ENCODE results near the gene PPP1R27.

PPP1R27 gene

GRCh38 chr17:81819708-81820107 lies 15.1 kb downstream of the PPP1R27 start:
- DNase-seq, result no peak

GRCh38 chr17:81817758-81818147 lies 17.1 kb downstream of the PPP1R27 start:
- DNase-seq, result no peak

GRCh38 chr17:81815646-81815986 lies 19.2 kb downstream of the PPP1R27 start:
- DNase-seq, result no peak

- no peak for DNase-seq
These were observed 19.9 kb downstream of the PPP1R27 start for GRCh38 chr17:81814748-81815645.

GRCh38 chr17:81813861-81814683 lies 20.8 kb downstream of the PPP1R27 start:
- DNase-seq, result no peak

GRCh38 chr17:81813371-81813684 lies 21.5 kb downstream of the PPP1R27 start:
- no peak for DNase-seq

- DNase-seq, result no peak
These were observed 22.1 kb downstream of the PPP1R27 start for GRCh38 chr17:81812571-81813370.

GRCh38 chr17:81811705-81812570 lies 22.9 kb downstream of the PPP1R27 start:
- no peak for DNase-seq

GRCh38 chr17:81810892-81811704 lies 23.8 kb downstream of the PPP1R27 start:
- DNase-seq, result no peak

- DNase-seq, result no peak
These were observed 24.4 kb downstream of the PPP1R27 start for GRCh38 chr17:81810476-81810875.

- no peak for DNase-seq
These were observed 25.3 kb downstream of the PPP1R27 start for GRCh38 chr17:81809556-81809998.

- no peak for DNase-seq
These were observed 25.9 kb downstream of the PPP1R27 start for GRCh38 chr17:81808778-81809555.

- DNase-seq, result no peak
These were observed 27.0 kb downstream of the PPP1R27 start for GRCh38 chr17:81807839-81808238.

- no peak for DNase-seq
These were observed 27.6 kb downstream of the PPP1R27 start for GRCh38 chr17:81807210-81807719.

GRCh38 chr17:81806461-81807209 lies 28.2 kb downstream of the PPP1R27 start:
- DNase-seq, result no peak

GRCh38 chr17:81805707-81806460 lies 29.0 kb downstream of the PPP1R27 start:
- no peak for DNase-seq

GRCh38 chr17:81804559-81805399 lies 30.1 kb downstream of the PPP1R27 start:
- no peak for DNase-seq

All from 8988T (cell line).